ENCODE measurements around the gene DUSP2.

DNA sequence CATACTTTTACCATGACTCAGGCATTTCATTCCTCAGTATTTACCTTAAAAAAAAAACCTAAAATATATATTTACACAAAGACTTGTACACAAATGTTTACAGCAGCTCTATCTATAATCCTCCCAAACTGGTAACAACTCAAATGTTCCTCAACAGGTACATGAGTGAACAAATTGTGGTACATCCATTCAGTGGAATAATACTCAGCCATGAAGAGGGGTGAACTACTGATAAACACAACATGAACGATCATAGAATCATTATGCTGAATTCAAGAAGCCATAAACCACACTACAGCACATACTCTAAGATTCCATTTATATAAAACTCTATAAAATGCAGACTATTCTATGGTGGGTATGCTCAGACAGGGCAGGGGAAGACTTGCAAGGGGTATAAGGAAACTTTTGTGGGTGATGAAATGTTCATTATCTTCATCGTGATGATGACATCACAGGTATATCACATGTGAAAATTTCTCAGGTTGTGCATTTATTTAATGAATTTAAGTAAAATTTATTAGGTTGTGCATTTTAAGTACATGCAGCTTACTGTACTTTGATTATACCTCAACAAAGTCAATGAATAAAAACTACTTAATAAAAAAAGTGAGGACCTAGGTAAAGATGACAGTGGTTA, 24.7 kb upstream of the DUSP2 start:
- TF ChIP-seq, protein P1, sequence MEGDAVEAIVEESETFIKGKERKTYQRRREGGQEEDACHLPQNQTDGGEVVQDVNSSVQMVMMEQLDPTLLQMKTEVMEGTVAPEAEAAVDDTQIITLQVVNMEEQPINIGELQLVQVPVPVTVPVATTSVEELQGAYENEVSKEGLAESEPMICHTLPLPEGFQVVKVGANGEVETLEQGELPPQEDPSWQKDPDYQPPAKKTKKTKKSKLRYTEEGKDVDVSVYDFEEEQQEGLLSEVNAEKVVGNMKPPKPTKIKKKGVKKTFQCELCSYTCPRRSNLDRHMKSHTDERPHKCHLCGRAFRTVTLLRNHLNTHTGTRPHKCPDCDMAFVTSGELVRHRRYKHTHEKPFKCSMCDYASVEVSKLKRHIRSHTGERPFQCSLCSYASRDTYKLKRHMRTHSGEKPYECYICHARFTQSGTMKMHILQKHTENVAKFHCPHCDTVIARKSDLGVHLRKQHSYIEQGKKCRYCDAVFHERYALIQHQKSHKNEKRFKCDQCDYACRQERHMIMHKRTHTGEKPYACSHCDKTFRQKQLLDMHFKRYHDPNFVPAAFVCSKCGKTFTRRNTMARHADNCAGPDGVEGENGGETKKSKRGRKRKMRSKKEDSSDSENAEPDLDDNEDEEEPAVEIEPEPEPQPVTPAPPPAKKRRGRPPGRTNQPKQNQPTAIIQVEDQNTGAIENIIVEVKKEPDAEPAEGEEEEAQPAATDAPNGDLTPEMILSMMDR (IDR thresholded peaks at IDR 0.05), result no peak
- TF ChIP-seq EZH2 (IDR thresholded peaks at IDR 0.05; ENCODE audit: borderline replicate concordance, insufficient read depth, low read depth, low read length, poor library complexity, severe bottlenecking), result no peak

Data from B cell (primary cell).